Measurements from ENCODE around the gene SYF2. TPM values are rescaled to one million over a fixed set of nuclear protein-coding genes. Genes with fewer than 3 reads are reported as not detected.
A peak's percentile ranks its signal among the peaks of the same experiment; 100 is the strongest.

The SYF2 gene
- total and polyA plus RNA-seq, 2 of the 13 experiments (the other 11 are each of a cell fraction or from before 2014, with no cell fraction given): 17.8 to 34.1 TPM

GRCh38 chr1:25199819-25200620 lies 32.3 kb downstream of the SYF2 start:
- H3K79me2 ChIP-seq (ENCODE audit: insufficient read depth, low read length): no peaks in the 10 kb centered on the region
- DNase-seq (ENCODE audit: low spot score) (no peak), ATAC-seq (no peak), FAIRE-seq (no peak)
- 93% methylated on average over 16 of the region's 20 CpGs for WGBS (ENCODE audit: low lambda C conversion rate)
- BruUV-seq (replicated peaks): no TSS peak
- no peak overlapping the region for H3K9ac ChIP-seq (ENCODE audit: insufficient read depth, low read depth, low read length)
- TF ChIP-seq SIX4 (CRISPR knock-in tag; IDR thresholded peaks at IDR 0.05): no peak
- no peak for TF ChIP-seq HCFC1 (IDR thresholded peaks at IDR 0.05; ENCODE audit: low read depth, low read length)
- peak; percentile 33; the same call in 1 of the 2 replicates for TF ChIP-seq ZNF687 (CRISPR knock-in tag; IDR thresholded peaks at IDR 0.05)
- no peak for TF ChIP-seq ZNF530 (CRISPR knock-in tag; IDR thresholded peaks at IDR 0.05; ENCODE audit: low read depth)
- TF ChIP-seq ZNF430 (CRISPR knock-in tag; IDR thresholded peaks at IDR 0.05): no peak
- no peak for TF ChIP-seq MXD1 (CRISPR knock-in tag; IDR thresholded peaks at IDR 0.05)
- H3K36me3 ChIP-seq (replicated peaks in 1 of 2; ENCODE audit: control insufficient read depth in 1 of 2, insufficient read depth in 2 of 2, low read length in 2 of 2): no peaks in the 10 kb centered on the region
- no peak overlapping the region for H2AFZ ChIP-seq (ENCODE audit: low read length)
- H3K4me3 ChIP-seq (replicated peaks in 1 of 3; ENCODE audit: insufficient read depth in 1 of 3, low read depth in 2 of 3, low read length in 3 of 3): no peak overlapping the region
- no peaks in the 10 kb centered on the region for H3K9me3 ChIP-seq (ENCODE audit: low read length)
- ChIA-PET CTCF (ENCODE audit: low intra/inter-chr PET ratio, low total read pairs) (no interaction called here), POLR2A (interaction anchor here (2.8 to 5.4 kb wide), 2 partner anchors 32 kb away, joined by 10 to 48 read pairs; partner anchors contain the start of gene SYF2)
- H3K27ac ChIP-seq (ENCODE audit: extremely low read length, insufficient read depth, low read length): no peak overlapping the region
- H3K27me3 ChIP-seq (ENCODE audit: control insufficient read depth in 1 of 2, insufficient read depth in 2 of 2, low read length in 2 of 2): no peaks in the 10 kb centered on the region
- no peaks in the 10 kb centered on the region for H4K20me1 ChIP-seq (ENCODE audit: insufficient read depth, low read length)
- no peak overlapping the region for H3K4me2 ChIP-seq (ENCODE audit: low read depth, low read length)
- intact Hi-C loops (cut with micrococcal nuclease; ENCODE audit: unreplicated experiment): no loop called here
- in situ Hi-C loops (cut with HindIII; ENCODE audit: extremely low pct_ligation_motif_present, low pct_unique_long_range_greater_than_20kb): loop anchor here (5.0 kb wide), 1 partner anchor 33 kb away; no protein-coding TSS in a partner anchor
- peaks cover 68% of the 10 kb centered on the region for H3K4me1 ChIP-seq (ENCODE audit: insufficient read depth, low read length)

All from HepG2 (cell line).